Germinal center (tissue), 1 donor: Measurements from ENCODE around the gene LAMA2.
A peak's percentile ranks its signal among the peaks of the same experiment; 100 is the strongest.

Experiments
- DNase-seq: peaks from one replicate; pipeline ENCODE4 v3.0.0; 2012; ENCODE audit warnings: mixed read lengths, low spot score

LAMA2 gene

GRCh38 chr6:129212081-129212480 lies 329.1 kb downstream of the LAMA2 start:
- no peak for DNase-seq

GRCh38 chr6:129215246-129215645 lies 332.3 kb downstream of the LAMA2 start:
- no peak for DNase-seq

DNA sequence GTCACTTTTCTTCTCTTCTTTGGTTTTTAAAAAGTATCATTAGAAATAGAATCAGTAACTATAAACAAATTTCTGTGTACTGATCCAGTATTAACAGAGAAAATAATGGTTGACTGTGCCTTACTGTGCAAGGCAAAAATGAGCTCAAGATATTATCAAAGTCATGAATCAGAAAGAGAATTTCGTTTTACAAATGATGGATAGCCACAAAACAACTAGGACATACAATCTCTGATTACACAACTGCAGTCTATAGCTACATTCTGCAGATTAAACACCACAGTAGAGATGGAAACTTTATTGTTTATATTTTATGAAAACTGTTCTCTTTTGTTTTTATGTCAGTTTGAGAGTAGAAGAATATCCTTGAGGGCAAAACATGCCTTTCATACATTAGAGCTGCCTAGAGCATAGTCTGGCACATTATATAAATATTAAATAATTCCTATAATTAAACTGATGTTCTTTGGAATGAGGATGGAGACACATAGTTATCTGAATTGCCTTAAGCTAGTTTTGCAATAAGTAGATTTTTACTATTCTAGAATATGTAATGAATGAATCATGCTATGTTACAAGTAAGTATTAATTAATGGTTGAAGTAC lies 333.1 kb downstream of the LAMA2 start:
- DNase-seq, result no peak

DNA sequence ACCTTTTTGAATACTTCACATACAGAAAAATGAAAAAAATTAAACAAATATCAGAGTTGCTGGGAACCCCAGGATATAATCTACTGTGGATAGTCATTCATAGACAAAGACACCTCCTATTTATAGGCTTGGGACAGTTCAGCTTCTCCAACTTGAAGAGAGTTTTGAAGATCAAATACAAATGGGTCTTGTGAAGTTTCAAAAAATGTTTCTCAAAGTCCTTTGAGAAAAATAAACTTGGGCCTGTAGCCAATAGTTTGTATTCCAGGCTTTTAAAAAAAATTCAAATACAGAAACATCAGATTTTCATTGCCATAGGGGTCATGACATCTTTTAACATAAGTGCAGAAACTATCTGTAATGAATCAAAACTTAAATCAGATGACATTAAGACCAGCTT lies 334.8 kb downstream of the LAMA2 start:
- DNase-seq, result no peak

GRCh38 chr6:129233458-129234134 lies 350.7 kb downstream of the LAMA2 start:
- DNase-seq, result peak; percentile 2

- DNase-seq, result no peak
These were observed 352.4 kb downstream of the LAMA2 start for GRCh38 chr6:129235167-129236000.

DNA sequence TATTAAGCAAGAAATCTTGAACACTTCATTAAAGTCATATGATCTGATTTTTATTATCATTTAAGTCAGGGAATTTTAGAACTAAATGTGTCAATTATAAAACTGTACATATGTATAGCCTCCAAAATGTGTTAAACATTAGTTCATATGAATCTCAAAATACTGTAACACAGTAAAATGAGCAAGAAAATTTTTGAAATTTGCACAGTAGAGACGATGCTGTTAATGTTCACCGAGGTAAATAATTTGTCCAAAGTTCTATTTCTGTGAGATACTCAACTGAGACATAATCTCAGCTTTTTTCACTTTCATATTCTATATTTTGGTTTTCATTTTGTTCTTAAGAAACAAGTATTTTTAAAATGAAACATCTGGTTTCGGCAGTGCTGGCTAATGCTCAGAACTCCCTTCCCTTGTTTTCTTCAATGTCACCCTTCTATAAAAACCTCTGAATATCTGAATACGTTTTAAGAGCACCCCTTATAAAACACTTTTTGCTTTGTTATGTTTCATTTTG lies 353.1 kb downstream of the LAMA2 start:
- no peak for DNase-seq

GRCh38 chr6:129238991-129239390 lies 356.1 kb downstream of the LAMA2 start:
- no peak for DNase-seq

GRCh38 chr6:129239825-129240491 lies 357.0 kb downstream of the LAMA2 start:
- DNase-seq, result no peak

DNA sequence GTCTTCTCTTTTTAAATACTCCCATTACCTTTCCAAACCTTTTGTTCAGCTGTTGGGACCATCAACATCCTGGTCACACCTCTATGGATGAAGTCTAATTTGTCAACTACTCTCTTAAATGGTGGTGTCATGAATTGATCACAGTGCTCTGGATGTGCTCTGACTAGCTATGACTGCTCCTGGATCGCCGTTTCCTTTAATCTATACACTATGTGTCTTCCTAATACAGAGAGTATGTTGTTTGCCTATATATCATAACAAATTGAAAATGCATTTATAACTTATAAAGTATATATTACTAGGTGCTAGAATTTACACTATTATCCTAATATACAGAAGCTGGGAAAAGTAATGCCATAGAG lies 357.5 kb downstream of the LAMA2 start:
- DNase-seq, result no peak

- DNase-seq, result no peak
These were observed 359.6 kb downstream of the LAMA2 start for GRCh38 chr6:129242546-129242945.

DNA sequence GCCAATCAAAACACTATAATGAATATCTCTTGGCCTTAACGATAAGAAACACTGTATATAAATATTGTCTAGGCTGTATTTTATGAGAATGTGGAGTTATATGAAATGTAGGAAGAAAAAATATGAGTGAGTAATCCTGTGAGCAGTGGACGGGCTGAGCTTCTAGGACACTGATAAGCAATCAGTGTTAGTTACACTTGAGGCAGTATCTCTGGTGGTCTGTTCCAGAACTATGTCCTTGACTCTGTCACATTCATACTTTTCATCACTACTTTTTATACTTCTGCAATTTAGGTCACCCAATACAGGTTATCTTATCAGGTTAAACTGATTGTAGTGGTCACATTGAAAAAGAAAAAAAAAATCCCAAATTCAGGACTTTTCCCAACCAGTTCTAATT lies 360.4 kb downstream of the LAMA2 start:
- no peak for DNase-seq

GRCh38 chr6:129248946-129249345 lies 366.0 kb downstream of the LAMA2 start:
- DNase-seq, result no peak

GRCh38 chr6:129251669-129252376 lies 368.9 kb downstream of the LAMA2 start:
- peak; percentile 26 for DNase-seq

DNA sequence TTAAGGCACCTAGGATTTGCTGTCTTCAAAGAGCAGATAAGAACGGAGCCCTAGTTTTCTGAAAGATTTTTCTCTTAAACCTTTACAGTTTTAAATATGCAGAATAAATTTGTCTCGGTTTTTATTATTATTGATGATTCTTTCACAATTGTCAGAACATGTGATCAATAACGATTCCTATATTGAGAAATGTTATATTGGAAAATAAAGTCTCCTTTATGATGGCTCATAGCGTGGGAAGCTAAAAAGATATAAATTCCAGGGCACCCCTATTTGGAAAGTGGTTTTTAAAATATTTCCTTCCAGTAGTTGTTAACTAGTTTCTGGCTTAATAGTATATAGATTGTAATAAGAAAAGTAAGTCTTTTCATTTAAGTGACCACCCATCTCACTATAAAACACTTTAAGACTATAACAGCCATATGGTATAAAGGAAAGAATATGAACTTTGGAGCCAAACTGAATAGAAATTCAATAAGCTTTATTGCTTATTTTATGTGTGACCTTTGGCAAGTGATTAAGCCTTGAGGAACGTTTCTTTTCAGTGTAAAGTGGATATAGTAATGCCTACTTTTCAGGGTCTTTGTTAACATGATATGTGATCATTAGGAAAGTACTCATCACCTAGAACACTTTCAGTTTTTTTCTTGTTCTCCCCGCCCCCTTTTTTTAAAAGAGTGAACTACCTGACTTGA lies 369.6 kb downstream of the LAMA2 start:
- no peak for DNase-seq

GRCh38 chr6:129253242-129253641 lies 370.3 kb downstream of the LAMA2 start:
- DNase-seq, result no peak

DNA sequence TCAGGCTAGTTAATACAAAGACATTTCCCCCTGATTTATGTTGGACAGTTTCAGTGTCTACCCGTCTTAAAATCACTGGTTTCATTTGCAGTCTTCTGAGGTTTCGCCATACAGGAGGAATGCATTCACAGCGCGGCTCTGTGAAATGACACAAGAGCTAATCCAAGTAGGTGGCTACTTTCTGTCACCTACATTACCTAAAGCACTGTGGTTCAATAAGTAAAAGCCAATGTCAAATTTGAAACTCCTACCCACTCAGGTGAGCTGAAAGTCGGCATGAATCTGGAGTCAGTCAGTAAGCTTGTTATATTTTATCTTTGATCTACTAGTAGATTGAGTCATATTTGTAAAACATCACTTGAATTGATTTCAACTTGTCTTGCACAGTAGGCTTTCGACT lies 370.8 kb downstream of the LAMA2 start:
- DNase-seq, result no peak

GRCh38 chr6:129257196-129257595 lies 374.3 kb downstream of the LAMA2 start:
- DNase-seq, result no peak

DNA sequence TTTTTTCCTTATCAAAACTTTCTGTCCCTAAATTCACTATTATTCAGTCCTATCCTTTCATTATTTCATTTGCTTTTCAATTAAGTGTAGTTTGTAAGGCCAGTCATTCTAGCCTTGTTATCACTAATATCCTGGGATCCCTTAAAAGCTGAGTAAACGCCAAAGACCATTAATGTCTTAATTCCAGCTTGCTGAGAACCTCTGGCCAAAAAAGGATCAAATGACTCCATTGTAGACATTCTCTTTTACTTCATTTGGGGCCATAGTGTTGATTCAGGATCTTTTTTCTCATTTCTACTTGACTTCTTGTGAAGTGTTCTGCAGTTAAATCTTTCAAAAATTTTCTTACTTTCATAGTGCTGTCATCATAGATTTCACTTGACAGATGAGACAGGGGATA lies 379.7 kb downstream of the LAMA2 start:
- DNase-seq, result no peak

GRCh38 chr6:129263176-129263575 lies 380.2 kb downstream of the LAMA2 start:
- no peak for DNase-seq

DNA sequence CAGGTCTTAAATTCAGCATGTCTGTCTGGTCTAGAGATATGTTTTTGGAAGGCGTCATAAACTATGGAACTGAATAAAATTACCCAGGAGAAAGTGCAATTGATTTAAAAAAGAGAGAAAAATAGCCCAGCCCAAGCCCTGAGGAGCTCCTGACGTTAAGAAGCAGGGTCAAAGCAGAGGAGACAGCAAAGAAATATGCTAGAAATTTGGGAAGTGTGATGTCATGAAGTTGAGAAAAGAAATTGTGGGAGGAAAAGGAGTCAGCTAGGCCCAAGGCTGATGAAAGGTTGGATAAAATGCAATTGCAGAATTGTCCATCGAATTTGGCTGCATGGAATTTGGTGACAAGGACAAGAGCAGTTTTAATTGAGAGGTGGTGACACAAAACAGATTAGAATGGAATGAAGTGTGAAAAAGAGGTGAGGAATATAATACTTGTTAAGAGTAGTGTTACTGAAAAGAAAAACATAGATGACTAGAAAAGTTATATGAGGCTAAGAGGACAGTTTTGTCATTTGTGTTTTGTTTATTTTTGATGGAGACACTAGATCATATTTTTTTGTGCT lies 381.6 kb downstream of the LAMA2 start:
- no peak for DNase-seq
